K562 (cell line): ENCODE data around the gene IMPDH2. TPM values are rescaled to one million over a fixed set of nuclear protein-coding genes. Genes with fewer than 3 reads are reported as not detected.
A peak's percentile ranks its signal among the peaks of the same experiment; 100 is the strongest.

Experiments used
- CHD2 ChIP-seq: IDR thresholded peaks from 2 replicates; pipeline ENCODE4 v1.6.1; 2011; ENCODE audit warnings: low read depth, low read length
- CTCFL ChIP-seq: IDR thresholded peaks from 2 replicates; pipeline ENCODE4 v1.6.1; 2011; ENCODE audit warnings: borderline replicate concordance, low read depth, mild to moderate bottlenecking, moderate library complexity, low read length; ENCODE audit not compliant: insufficient read depth, poor library complexity, severe bottlenecking
- ESRRA ChIP-seq: fragments of 450-650 bp; IDR thresholded peaks from 2 replicates; pipeline ENCODE4 v1.6.1; 2014; ENCODE audit warnings: low read depth, mild to moderate bottlenecking, moderate library complexity, borderline replicate concordance
- FOXK2 ChIP-seq, 2 experiments: fragments of 450-650 bp; IDR thresholded peaks in 1 of 2; conservative IDR thresholded peaks in 1 of 2; 2 replicates each; pipeline ENCODE4 v1.6.1; 2016; ENCODE audit warnings: low read depth in 2 of 2, mild to moderate bottlenecking in 1 of 2
- FOXM1 ChIP-seq, 2 experiments: fragments of 450-650 bp in 1 of 2; sonication (generic) in 1 of 2; formaldehyde crosslinking in 1 of 2; IDR thresholded peaks; 2 replicates each; pipeline versions ENCODE4 v1.6.1 to v1.9.0; 2017 to 2022; ENCODE audit warnings: low read depth in 2 of 2, mild to moderate bottlenecking in 2 of 2, missing genetic modification reagents in 1 of 2, moderate library complexity in 1 of 2
- FOXP1 ChIP-seq: sonication (generic); formaldehyde crosslinking; IDR thresholded peaks from 2 replicates; pipeline ENCODE4 v1.8.0; 2022; ENCODE audit warnings: mild to moderate bottlenecking, missing genetic modification reagents
- GABPA ChIP-seq: fragments of 200-800 bp; sonication (Bioruptor generic); conservative IDR thresholded peaks from 2 replicates; pipeline ENCODE4 v1.6.1; 2016; ENCODE audit warnings: low read depth, missing genetic modification characterization, missing compliant biosample characterization
- HNRNPL ChIP-seq: fragments of 200-400 bp; formaldehyde crosslinking; IDR thresholded peaks from 2 replicates; pipeline ENCODE4 v1.6.1; 2017; ENCODE audit warnings: low read depth, mild to moderate bottlenecking, low read length
- HNRNPLL ChIP-seq: fragments of 200-400 bp; formaldehyde crosslinking; IDR thresholded peaks from 2 replicates; pipeline ENCODE4 v1.6.1; 2017; ENCODE audit warnings: low read length, low read depth, mild to moderate bottlenecking; ENCODE audit not compliant: poor library complexity, severe bottlenecking
- HOXB6 ChIP-seq: fragments of 250-450 bp; sonication (Bioruptor Pico); IDR thresholded peaks from 2 replicates; pipeline ENCODE4 v1.5.1; 2022; ENCODE audit warnings: mild to moderate bottlenecking, borderline replicate concordance
- KLF10 ChIP-seq: fragments of 250-450 bp; sonication (Bioruptor Pico); IDR thresholded peaks from 2 replicates; pipeline ENCODE4 v1.6.1; 2021; ENCODE audit warnings: matching md5 sums
- MAFF ChIP-seq: IDR thresholded peaks from 2 replicates; pipeline ENCODE4 v1.6.1; 2012; ENCODE audit warnings: low read length, improper control_type of control experiment
- MAX ChIP-seq: sonication (generic); formaldehyde crosslinking; IDR thresholded peaks from 2 replicates; pipeline ENCODE4 v1.9.0; 2022; ENCODE audit warnings: mild to moderate bottlenecking, missing genetic modification reagents
- MBD2 ChIP-seq: sonication (generic); IDR thresholded peaks from 2 replicates; pipeline ENCODE4 v1.6.1; 2016; ENCODE audit warnings: low read depth, borderline replicate concordance
- NCOA6 ChIP-seq: fragments of 450-650 bp; IDR thresholded peaks from 2 replicates; pipeline ENCODE4 v1.6.1; 2017; ENCODE audit warnings: mild to moderate bottlenecking
- NEUROD1 ChIP-seq: fragments of 150-350 bp; IDR thresholded peaks from 2 replicates; pipeline ENCODE4 v1.6.1; 2014; ENCODE audit warnings: borderline replicate concordance, low read length, low read depth; ENCODE audit not compliant: partially characterized antibody
- NR2F6 ChIP-seq: fragments of 450-650 bp; formaldehyde crosslinking; IDR thresholded peaks from 2 replicates; pipeline ENCODE4 v1.4.0; 2020; ENCODE audit warnings: mild to moderate bottlenecking
- RB1 ChIP-seq: fragments of 450-650 bp; IDR thresholded peaks from 2 replicates; pipeline ENCODE4 v1.6.1; 2017; ENCODE audit warnings: low read depth, mild to moderate bottlenecking
- RBBP5 ChIP-seq: fragments of 200-600 bp; sonication (generic); IDR thresholded peaks from 2 replicates; pipeline ENCODE4 v1.6.1; 2012; ENCODE audit warnings: borderline replicate concordance, mild to moderate bottlenecking, low read length, control low read depth, inconsistent platforms; ENCODE audit not compliant: insufficient read depth, poor library complexity, severe bottlenecking
- SRSF9 ChIP-seq: fragments of 200-400 bp; formaldehyde crosslinking; IDR thresholded peaks from 2 replicates; pipeline ENCODE4 v1.6.1; 2017; ENCODE audit warnings: low read depth, low read length, borderline replicate concordance
- TCF3 ChIP-seq: sonication (generic); formaldehyde crosslinking; IDR thresholded peaks from 2 replicates; pipeline ENCODE4 v1.4.0; 2020; ENCODE audit warnings: mild to moderate bottlenecking, missing genetic modification reagents
- TGIF2 ChIP-seq: sonication (generic); formaldehyde crosslinking; IDR thresholded peaks from 2 replicates; pipeline ENCODE4 v1.8.1; 2022; ENCODE audit warnings: mild to moderate bottlenecking, missing genetic modification reagents, moderate library complexity
- THRAP3 ChIP-seq: fragments of 450-650 bp; IDR thresholded peaks from 2 replicates; pipeline ENCODE4 v1.6.1; 2016; ENCODE audit warnings: mild to moderate bottlenecking, inconsistent platforms, borderline replicate concordance
- ZEB2 ChIP-seq: fragments of 450-650 bp; IDR thresholded peaks from 2 replicates; pipeline ENCODE4 v1.6.1; 2016
- ZNF449 ChIP-seq: fragments of 250-450 bp; sonication (Bioruptor Pico); IDR thresholded peaks from 2 replicates; pipeline ENCODE4 v1.8.0; 2022; ENCODE audit warnings: moderate library complexity, mild to moderate bottlenecking, inconsistent platforms
- polyA plus RNA-seq, 8 experiments: library from polyadenylated mRNA; depleted of rRNA in 4 of 8; stranded (reverse) in 5 of 8; unstranded in 3 of 8; fragments of >200 nt; fragmentation: Nextera tagmentation in 2 of 8; fragmentation: Illumina TruSeq in 1 of 8; extraction: Ambion mirVana in 2 of 8; extraction: Trizol in 1 of 8; gene quantifications; 2 replicates each; pipeline versions ENCODE4 v1.2.1 to v1.2.3, GENCODE V29; 2011 to 2014; ENCODE audit warnings: inconsistent platforms in 1 of 8, missing spikeins in 1 of 8
- total RNA-seq, 7 experiments: library from RNA; depleted of rRNA in 6 of 7; stranded (reverse); fragments of >200 nt in 6 of 7; fragmentation: Illumina TruSeq in 2 of 7; extraction: Trizol in 2 of 7; gene quantifications; 2 replicates each; pipeline versions ENCODE4 v1.2.1 to v1.2.3, GENCODE V29; 2011 to 2021; ENCODE audit warnings: low replicate concordance in 1 of 7

The IMPDH2 gene
- total and polyA plus RNA-seq, 9 of the 15 experiments (the other 6 are each of a cell fraction or from before 2014, with no cell fraction given): 318 to 507 (median 366) TPM

GRCh38 chr3:49020330-49021212 lies 8.6 kb downstream of the IMPDH2 start (continued):
- TF ChIP-seq FOXK2 (conservative IDR thresholded peaks at IDR 0.05 in 1 of 2, IDR thresholded peaks at IDR 0.05 in 1 of 2; ENCODE audit: low read depth in 2 of 2): 0 out of 4 replicates have a peak, but pooled peaks of 1 of the 2 experiments have one; percentile 20
- no peak for TF ChIP-seq HOXB6 (CRISPR knock-in tag)
- TF ChIP-seq NEUROD1: no peak
- TF ChIP-seq TCF3 (CRISPR knock-in tag): 0 out of 2 replicates have a peak, but pooled peaks have one; percentile 4
- no peak for TF ChIP-seq CTCFL
- no peak for TF ChIP-seq NCOA6
- TF ChIP-seq GABPA: peak; percentile 16
- no peak for TF ChIP-seq ZNF449 (CRISPR knock-in tag)
- no peak for TF ChIP-seq SRSF9
- no peak for TF ChIP-seq ZEB2
- TF ChIP-seq RBBP5: peak; percentile 23
- no peak for TF ChIP-seq MAFF
- 0 out of 2 replicates have a peak, but pooled peaks have one; percentile 75 for TF ChIP-seq TGIF2 (CRISPR knock-in tag)
- no peak for TF ChIP-seq KLF10 (CRISPR knock-in tag)
- TF ChIP-seq HNRNPLL: no peak
- no peak for TF ChIP-seq ESRRA
- no peak for TF ChIP-seq FOXP1 (CRISPR knock-in tag)
- TF ChIP-seq NR2F6: no peak
- TF ChIP-seq FOXM1 (IDR thresholded peaks at IDR 0.05; ENCODE audit: low read depth): no peak
- no peak for TF ChIP-seq FOXM1 (CRISPR knock-in tag; IDR thresholded peaks at IDR 0.05; ENCODE audit: low read depth)
- TF ChIP-seq THRAP3: no peak
- TF ChIP-seq CHD2: no peak
- no peak for TF ChIP-seq MBD2
- no peak for TF ChIP-seq RB1
- TF ChIP-seq MAX (CRISPR knock-in tag): no peak
- no peak for TF ChIP-seq HNRNPL
